K562 (cell line): ENCODE measurements around the gene C2CD2. TPM values are rescaled to one million over a fixed set of nuclear protein-coding genes. Genes with fewer than 3 reads are reported as not detected.

Experiments
- CBX1 ChIP-seq: sonication (generic); IDR thresholded peaks from 2 replicates; pipeline ENCODE4 v1.6.1; 2016; ENCODE audit warnings: antibody characterized with exemption, low read depth, mild to moderate bottlenecking
- ESRRB ChIP-seq: fragments of 250-450 bp; sonication (Bioruptor Pico); IDR thresholded peaks from 2 replicates; pipeline ENCODE4 v1.5.0; 2020; ENCODE audit warnings: mild to moderate bottlenecking, moderate library complexity, borderline replicate concordance
- EWSR1 ChIP-seq: fragments of 450-650 bp; IDR thresholded peaks from 2 replicates; pipeline ENCODE4 v1.6.1; 2018; ENCODE audit warnings: borderline replicate concordance, mild to moderate bottlenecking, low read depth, moderate library complexity; ENCODE audit not compliant: partially characterized antibody
- FOXA1 ChIP-seq: fragments of 450-650 bp; IDR thresholded peaks from 2 replicates; pipeline ENCODE4 v1.6.1; 2016; ENCODE audit warnings: mild to moderate bottlenecking, borderline replicate concordance
- FUS ChIP-seq: fragments of 200-400 bp; formaldehyde crosslinking; optimal IDR thresholded peaks from 2 replicates; pipeline ENCODE3; 2017; ENCODE audit warnings: low read depth, low read length
- HNRNPL ChIP-seq: fragments of 200-400 bp; formaldehyde crosslinking; IDR thresholded peaks from 2 replicates; pipeline ENCODE4 v1.6.1; 2017; ENCODE audit warnings: low read depth, mild to moderate bottlenecking, low read length
- NBN ChIP-seq: fragments of 450-650 bp; IDR thresholded peaks from 2 replicates; pipeline ENCODE4 v1.6.1; 2016; ENCODE audit warnings: low read depth, mild to moderate bottlenecking
- NCOA4 ChIP-seq: fragments of 450-650 bp; IDR thresholded peaks from 2 replicates; pipeline ENCODE4 v1.6.1; 2018; ENCODE audit warnings: mild to moderate bottlenecking; ENCODE audit not compliant: partially characterized antibody
- NFATC3 ChIP-seq: fragments of 450-650 bp; IDR thresholded peaks from 2 replicates; pipeline ENCODE4 v1.6.1; 2017; ENCODE audit warnings: mild to moderate bottlenecking
- NR1H2 ChIP-seq: sonication (generic); formaldehyde crosslinking; IDR thresholded peaks from 2 replicates; pipeline ENCODE4 v1.4.0; 2020; ENCODE audit warnings: mild to moderate bottlenecking, missing genetic modification reagents
- RB1 ChIP-seq: fragments of 450-650 bp; IDR thresholded peaks from 2 replicates; pipeline ENCODE4 v1.6.1; 2017; ENCODE audit warnings: low read depth, mild to moderate bottlenecking
- RCOR1 ChIP-seq, 2 experiments: IDR thresholded peaks; 2 replicates each; pipeline ENCODE4 v1.6.1; 2012; ENCODE audit warnings: low read depth in 2 of 2, low read length in 2 of 2, borderline replicate concordance in 1 of 2, improper control_type of control experiment in 1 of 2
- TGIF2 ChIP-seq: sonication (generic); formaldehyde crosslinking; IDR thresholded peaks from 2 replicates; pipeline ENCODE4 v1.8.1; 2022; ENCODE audit warnings: mild to moderate bottlenecking, missing genetic modification reagents, moderate library complexity
- U2AF1 ChIP-seq: fragments of 200-400 bp; formaldehyde crosslinking; optimal IDR thresholded peaks from 2 replicates; pipeline ENCODE3; 2017; ENCODE audit warnings: mild to moderate bottlenecking, low read depth, low read length, moderate library complexity
- ZNF561 ChIP-seq: fragments of 450-650 bp; formaldehyde crosslinking; conservative IDR thresholded peaks from 2 replicates; pipeline ENCODE4 v1.4.0; 2020; ENCODE audit warnings: mild to moderate bottlenecking, moderate library complexity
- polyA plus RNA-seq, 8 experiments: library from polyadenylated mRNA; depleted of rRNA in 4 of 8; stranded (reverse) in 5 of 8; unstranded in 3 of 8; fragments of >200 nt; fragmentation: Nextera tagmentation in 2 of 8; fragmentation: Illumina TruSeq in 1 of 8; extraction: Ambion mirVana in 2 of 8; extraction: Trizol in 1 of 8; gene quantifications; 2 replicates each; pipeline versions ENCODE4 v1.2.1 to v1.2.3, GENCODE V29; 2011 to 2014; ENCODE audit warnings: inconsistent platforms in 1 of 8, missing spikeins in 1 of 8
- total RNA-seq, 7 experiments: library from RNA; depleted of rRNA in 6 of 7; stranded (reverse); fragments of >200 nt in 6 of 7; fragmentation: Illumina TruSeq in 2 of 7; extraction: Trizol in 2 of 7; gene quantifications; 2 replicates each; pipeline versions ENCODE4 v1.2.1 to v1.2.3, GENCODE V29; 2011 to 2021; ENCODE audit warnings: low replicate concordance in 1 of 7
- TF ChIP-seq, protein P1 (sequence below): sonication (generic); IDR thresholded peaks from 2 replicates; pipeline ENCODE4 v1.6.1; 2016
- TF ChIP-seq, protein P2 (sequence below): fragments of 250-450 bp; sonication (Bioruptor Pico); IDR thresholded peaks from 2 replicates; pipeline ENCODE4 v1.8.0; 2022; ENCODE audit warnings: moderate library complexity, mild to moderate bottlenecking, inconsistent platforms
- TF ChIP-seq, protein P3 (sequence below), 2 experiments: IDR thresholded peaks in 1 of 2; conservative IDR thresholded peaks in 1 of 2; 2 replicates each; pipeline ENCODE4 v1.6.1; 2016; ENCODE audit warnings: low read depth in 2 of 2, mild to moderate bottlenecking in 1 of 2, missing compliant biosample characterization in 1 of 2, missing genetic modification characterization in 1 of 2, moderate library complexity in 1 of 2

Gene C2CD2
- total and polyA plus RNA-seq, 9 of the 15 experiments (the other 6 are each of a cell fraction or from before 2014, with no cell fraction given) = 1.3 to 21.6 (median 12.1) TPM

DNA sequence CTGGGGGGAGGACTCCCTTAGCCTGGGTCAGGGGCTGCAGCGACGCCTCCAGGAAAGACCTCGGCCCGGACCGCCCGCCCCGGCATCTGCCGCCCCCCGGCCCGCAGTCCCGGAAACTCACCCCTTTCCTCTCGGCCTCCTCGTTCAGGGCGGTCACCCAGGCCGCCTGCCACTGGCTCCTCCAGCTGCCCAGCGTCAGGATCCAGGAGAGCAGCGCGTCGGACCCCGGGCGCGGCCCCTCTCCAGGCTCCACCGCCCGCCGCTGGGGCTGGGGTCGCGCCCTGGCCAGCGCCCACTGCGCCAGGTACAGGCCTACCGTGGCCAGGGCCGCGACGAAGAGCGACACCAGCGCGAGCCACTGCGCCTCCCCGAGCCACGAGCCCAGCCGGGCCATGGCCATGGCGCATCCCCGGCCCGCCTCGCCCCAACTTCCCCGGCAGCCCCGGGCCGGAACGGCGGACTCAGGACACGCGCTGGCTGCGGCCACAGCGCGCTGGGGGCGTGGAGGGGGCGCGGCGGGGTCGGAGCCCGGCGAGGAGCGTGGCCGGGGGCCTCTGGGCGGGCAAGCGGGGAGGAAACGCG, 478 bp downstream of the C2CD2 start (continued):
- peak; percentile 58; the same call in 1 of the 2 replicates for TF ChIP-seq HNRNPL
- peak; percentile 87 for TF ChIP-seq FUS
- TF ChIP-seq, protein P1, sequence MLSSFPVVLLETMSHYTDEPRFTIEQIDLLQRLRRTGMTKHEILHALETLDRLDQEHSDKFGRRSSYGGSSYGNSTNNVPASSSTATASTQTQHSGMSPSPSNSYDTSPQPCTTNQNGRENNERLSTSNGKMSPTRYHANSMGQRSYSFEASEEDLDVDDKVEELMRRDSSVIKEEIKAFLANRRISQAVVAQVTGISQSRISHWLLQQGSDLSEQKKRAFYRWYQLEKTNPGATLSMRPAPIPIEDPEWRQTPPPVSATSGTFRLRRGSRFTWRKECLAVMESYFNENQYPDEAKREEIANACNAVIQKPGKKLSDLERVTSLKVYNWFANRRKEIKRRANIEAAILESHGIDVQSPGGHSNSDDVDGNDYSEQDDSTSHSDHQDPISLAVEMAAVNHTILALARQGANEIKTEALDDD = no peak
- TF ChIP-seq NFATC3 = no peak
- peak; percentile 51; the same call in 1 of the 2 replicates for TF ChIP-seq RB1
- TF ChIP-seq, protein P2, sequence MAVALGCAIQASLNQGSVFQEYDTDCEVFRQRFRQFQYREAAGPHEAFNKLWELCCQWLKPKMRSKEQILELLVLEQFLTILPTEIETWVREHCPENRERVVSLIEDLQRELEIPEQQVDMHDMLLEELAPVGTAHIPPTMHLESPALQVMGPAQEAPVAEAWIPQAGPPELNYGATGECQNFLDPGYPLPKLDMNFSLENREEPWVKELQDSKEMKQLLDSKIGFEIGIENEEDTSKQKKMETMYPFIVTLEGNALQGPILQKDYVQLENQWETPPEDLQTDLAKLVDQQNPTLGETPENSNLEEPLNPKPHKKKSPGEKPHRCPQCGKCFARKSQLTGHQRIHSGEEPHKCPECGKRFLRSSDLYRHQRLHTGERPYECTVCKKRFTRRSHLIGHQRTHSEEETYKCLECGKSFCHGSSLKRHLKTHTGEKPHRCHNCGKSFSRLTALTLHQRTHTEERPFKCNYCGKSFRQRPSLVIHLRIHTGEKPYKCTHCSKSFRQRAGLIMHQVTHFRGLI (CRISPR knock-in tag) = no peak
- TF ChIP-seq ESRRB = no peak
- no peak for TF ChIP-seq RCOR1 (IDR thresholded peaks at IDR 0.05; ENCODE audit: borderline replicate concordance in 1 of 2, low read depth in 2 of 2, low read length in 2 of 2)
- TF ChIP-seq CBX1 = 0 out of 2 replicates have a peak, but pooled peaks have one; percentile 10
- TF ChIP-seq U2AF1 = no peak
- no peak for TF ChIP-seq NR1H2 (CRISPR knock-in tag)
- no peak for TF ChIP-seq FOXA1
- TF ChIP-seq ZNF561 (CRISPR knock-in tag) = no peak
- TF ChIP-seq, protein P3, sequence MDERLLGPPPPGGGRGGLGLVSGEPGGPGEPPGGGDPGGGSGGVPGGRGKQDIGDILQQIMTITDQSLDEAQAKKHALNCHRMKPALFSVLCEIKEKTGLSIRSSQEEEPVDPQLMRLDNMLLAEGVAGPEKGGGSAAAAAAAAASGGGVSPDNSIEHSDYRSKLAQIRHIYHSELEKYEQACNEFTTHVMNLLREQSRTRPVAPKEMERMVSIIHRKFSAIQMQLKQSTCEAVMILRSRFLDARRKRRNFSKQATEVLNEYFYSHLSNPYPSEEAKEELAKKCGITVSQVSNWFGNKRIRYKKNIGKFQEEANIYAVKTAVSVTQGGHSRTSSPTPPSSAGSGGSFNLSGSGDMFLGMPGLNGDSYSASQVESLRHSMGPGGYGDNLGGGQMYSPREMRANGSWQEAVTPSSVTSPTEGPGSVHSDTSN (CRISPR knock-in tag; IDR thresholded peaks at IDR 0.05; ENCODE audit: low read depth) = no peak
- TF ChIP-seq, protein P3 (tag; conservative IDR thresholded peaks at IDR 0.05; ENCODE audit: low read depth) = no peak
- TF ChIP-seq NBN = no peak
- no peak for TF ChIP-seq TGIF2 (CRISPR knock-in tag)
- no peak for TF ChIP-seq EWSR1
- TF ChIP-seq NCOA4 = no peak
